ENCODE results near the gene DUSP28. TPM values are rescaled to one million over a fixed set of nuclear protein-coding genes. Genes with fewer than 3 reads are reported as not detected.

Gene DUSP28
- total and polyA plus RNA-seq, 2 of the 13 experiments (the other 11 are each of a cell fraction or from before 2014, with no cell fraction given): 5.2 to 8.6 TPM

GRCh38 chr2:240565333-240566202, 5.4 kb downstream of the DUSP28 start (continued):
- TF ChIP-seq ZNF276 (CRISPR knock-in tag; IDR thresholded peaks at IDR 0.05; ENCODE audit: low read depth) (peak; percentile 84; the same call in 1 of the 2 replicates), HNRNPH1 (optimal IDR thresholded peaks at IDR 0.05; ENCODE audit: low read depth, low read length) (peak; percentile 43), ZFX (CRISPR knock-in tag; IDR thresholded peaks at IDR 0.05; ENCODE audit: low read depth) (peak; percentile 78), ZNF496 (CRISPR knock-in tag; IDR thresholded peaks at IDR 0.05; ENCODE audit: insufficient replicate concordance) (no peak), AGO2 (optimal IDR thresholded peaks at IDR 0.05; ENCODE audit: low read depth, low read length) (peak; percentile 89), PLSCR1 (CRISPR knock-in tag; IDR thresholded peaks at IDR 0.05; ENCODE audit: borderline replicate concordance) (no peak), E2F2 (CRISPR knock-in tag; IDR thresholded peaks at IDR 0.05; ENCODE audit: borderline replicate concordance) (no peak), ZNF615 (CRISPR knock-in tag; IDR thresholded peaks at IDR 0.05; ENCODE audit: borderline replicate concordance) (peak; percentile 83; the same call in 1 of the 2 replicates), POGK (CRISPR knock-in tag; conservative IDR thresholded peaks at IDR 0.05) (no peak), ZNF570 (CRISPR knock-in tag; IDR thresholded peaks at IDR 0.05; ENCODE audit: borderline replicate concordance) (no peak)
- TF ChIP-seq, protein P1, sequence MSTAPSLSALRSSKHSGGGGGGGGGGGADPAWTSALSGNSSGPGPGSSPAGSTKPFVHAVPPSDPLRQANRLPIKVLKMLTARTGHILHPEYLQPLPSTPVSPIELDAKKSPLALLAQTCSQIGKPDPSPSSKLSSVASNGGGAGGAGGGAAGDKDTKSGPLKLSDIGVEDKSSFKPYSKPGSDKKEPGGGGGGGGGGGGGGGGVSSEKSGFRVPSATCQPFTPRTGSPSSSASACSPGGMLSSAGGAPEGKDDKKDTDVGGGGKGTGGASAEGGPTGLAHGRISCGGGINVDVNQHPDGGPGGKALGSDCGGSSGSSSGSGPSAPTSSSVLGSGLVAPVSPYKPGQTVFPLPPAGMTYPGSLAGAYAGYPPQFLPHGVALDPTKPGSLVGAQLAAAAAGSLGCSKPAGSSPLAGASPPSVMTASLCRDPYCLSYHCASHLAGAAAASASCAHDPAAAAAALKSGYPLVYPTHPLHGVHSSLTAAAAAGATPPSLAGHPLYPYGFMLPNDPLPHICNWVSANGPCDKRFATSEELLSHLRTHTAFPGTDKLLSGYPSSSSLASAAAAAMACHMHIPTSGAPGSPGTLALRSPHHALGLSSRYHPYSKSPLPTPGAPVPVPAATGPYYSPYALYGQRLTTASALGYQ (CRISPR knock-in tag; IDR thresholded peaks at IDR 0.05): no peak
- TF ChIP-seq, protein P2, sequence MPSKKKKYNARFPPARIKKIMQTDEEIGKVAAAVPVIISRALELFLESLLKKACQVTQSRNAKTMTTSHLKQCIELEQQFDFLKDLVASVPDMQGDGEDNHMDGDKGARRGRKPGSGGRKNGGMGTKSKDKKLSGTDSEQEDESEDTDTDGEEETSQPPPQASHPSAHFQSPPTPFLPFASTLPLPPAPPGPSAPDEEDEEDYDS (CRISPR knock-in tag; IDR thresholded peaks at IDR 0.05): peak; percentile 52
- TF ChIP-seq, protein P3, sequence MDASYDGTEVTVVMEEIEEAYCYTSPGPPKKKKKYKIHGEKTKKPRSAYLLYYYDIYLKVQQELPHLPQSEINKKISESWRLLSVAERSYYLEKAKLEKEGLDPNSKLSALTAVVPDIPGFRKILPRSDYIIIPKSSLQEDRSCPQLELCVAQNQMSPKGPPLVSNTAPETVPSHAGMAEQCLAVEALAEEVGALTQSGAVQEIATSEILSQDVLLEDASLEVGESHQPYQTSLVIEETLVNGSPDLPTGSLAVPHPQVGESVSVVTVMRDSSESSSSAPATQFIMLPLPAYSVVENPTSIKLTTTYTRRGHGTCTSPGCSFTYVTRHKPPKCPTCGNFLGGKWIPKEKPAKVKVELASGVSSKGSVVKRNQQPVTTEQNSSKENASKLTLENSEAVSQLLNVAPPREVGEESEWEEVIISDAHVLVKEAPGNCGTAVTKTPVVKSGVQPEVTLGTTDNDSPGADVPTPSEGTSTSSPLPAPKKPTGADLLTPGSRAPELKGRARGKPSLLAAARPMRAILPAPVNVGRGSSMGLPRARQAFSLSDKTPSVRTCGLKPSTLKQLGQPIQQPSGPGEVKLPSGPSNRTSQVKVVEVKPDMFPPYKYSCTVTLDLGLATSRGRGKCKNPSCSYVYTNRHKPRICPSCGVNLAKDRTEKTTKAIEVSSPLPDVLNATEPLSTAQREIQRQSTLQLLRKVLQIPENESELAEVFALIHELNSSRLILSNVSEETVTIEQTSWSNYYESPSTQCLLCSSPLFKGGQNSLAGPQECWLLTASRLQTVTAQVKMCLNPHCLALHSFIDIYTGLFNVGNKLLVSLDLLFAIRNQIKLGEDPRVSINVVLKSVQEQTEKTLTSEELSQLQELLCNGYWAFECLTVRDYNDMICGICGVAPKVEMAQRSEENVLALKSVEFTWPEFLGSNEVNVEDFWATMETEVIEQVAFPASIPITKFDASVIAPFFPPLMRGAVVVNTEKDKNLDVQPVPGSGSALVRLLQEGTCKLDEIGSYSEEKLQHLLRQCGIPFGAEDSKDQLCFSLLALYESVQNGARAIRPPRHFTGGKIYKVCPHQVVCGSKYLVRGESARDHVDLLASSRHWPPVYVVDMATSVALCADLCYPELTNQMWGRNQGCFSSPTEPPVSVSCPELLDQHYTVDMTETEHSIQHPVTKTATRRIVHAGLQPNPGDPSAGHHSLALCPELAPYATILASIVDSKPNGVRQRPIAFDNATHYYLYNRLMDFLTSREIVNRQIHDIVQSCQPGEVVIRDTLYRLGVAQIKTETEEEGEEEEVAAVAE (CRISPR knock-in tag; IDR thresholded peaks at IDR 0.05; ENCODE audit: borderline replicate concordance): peak; percentile 1; the same call in 1 of the 2 replicates
